ENCODE measurements around the gene ATP11A. TPM values are rescaled to one million over a fixed set of nuclear protein-coding genes. Genes with fewer than 3 reads are reported as not detected.

ATP11A gene
- total RNA-seq, 1 experiment from 2014 or later: 9.4 TPM

DNA sequence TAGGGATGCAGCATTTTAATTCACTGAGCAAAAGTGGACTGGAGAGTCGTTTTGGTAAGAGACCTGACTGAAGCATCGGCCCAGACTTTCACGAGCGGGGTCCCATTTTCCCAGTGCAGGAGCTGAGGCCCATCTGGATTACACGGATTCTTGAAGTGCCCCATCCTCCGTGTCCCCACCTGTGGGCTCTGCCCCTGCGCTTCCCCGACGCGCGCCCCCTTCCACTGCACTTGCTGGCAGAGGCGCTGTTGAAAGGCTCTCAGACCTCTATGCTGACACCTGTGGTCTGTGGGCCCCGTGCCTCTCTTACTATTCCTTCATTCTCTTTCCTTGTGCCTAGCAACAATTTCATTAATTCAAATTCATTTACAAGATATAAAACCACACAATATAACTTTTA lies 228.9 kb downstream of the ATP11A start:
- DNase-seq (ENCODE audit: low spot score): no peak
- peaks cover 2% of the 10 kb centered on the region for H3K27me3 ChIP-seq (replicated peaks; ENCODE audit: insufficient read depth, low read depth, low read length, poor library complexity)
- ChIA-PET CTCF (no interaction called here), POLR2A (ENCODE audit: low non-redundant PET) (no interaction called here)
- no peak overlapping the region for H3K27ac ChIP-seq (ENCODE audit: low read depth, low read length, poor library complexity, severe bottlenecking)
- H3K4me3 ChIP-seq (ENCODE audit: low read depth, low read length, poor library complexity, severe bottlenecking): no peak overlapping the region
- no TSS peak for BruUV-seq (replicated peaks)
- H3K36me3 ChIP-seq (ENCODE audit: insufficient read depth, low read length, poor library complexity, severe bottlenecking): no peaks in the 10 kb centered on the region
- no peaks in the 10 kb centered on the region for H3K4me1 ChIP-seq (ENCODE audit: insufficient read depth, low read length, poor library complexity, severe bottlenecking)
- intact Hi-C loops (cut with micrococcal nuclease; ENCODE audit: unreplicated experiment): no loop called here
- TF ChIP-seq, protein P1, sequence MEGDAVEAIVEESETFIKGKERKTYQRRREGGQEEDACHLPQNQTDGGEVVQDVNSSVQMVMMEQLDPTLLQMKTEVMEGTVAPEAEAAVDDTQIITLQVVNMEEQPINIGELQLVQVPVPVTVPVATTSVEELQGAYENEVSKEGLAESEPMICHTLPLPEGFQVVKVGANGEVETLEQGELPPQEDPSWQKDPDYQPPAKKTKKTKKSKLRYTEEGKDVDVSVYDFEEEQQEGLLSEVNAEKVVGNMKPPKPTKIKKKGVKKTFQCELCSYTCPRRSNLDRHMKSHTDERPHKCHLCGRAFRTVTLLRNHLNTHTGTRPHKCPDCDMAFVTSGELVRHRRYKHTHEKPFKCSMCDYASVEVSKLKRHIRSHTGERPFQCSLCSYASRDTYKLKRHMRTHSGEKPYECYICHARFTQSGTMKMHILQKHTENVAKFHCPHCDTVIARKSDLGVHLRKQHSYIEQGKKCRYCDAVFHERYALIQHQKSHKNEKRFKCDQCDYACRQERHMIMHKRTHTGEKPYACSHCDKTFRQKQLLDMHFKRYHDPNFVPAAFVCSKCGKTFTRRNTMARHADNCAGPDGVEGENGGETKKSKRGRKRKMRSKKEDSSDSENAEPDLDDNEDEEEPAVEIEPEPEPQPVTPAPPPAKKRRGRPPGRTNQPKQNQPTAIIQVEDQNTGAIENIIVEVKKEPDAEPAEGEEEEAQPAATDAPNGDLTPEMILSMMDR (conservative IDR thresholded peaks at IDR 0.05; ENCODE audit: low read depth, low read length): no peak
- no peak for TF ChIP-seq EZH2 (IDR thresholded peaks at IDR 0.05; ENCODE audit: borderline replicate concordance, low read depth, low read length, poor library complexity, severe bottlenecking)
- H3K9me3 ChIP-seq (ENCODE audit: low read depth, low read length, poor library complexity, severe bottlenecking): no peaks in the 10 kb centered on the region

DNA sequence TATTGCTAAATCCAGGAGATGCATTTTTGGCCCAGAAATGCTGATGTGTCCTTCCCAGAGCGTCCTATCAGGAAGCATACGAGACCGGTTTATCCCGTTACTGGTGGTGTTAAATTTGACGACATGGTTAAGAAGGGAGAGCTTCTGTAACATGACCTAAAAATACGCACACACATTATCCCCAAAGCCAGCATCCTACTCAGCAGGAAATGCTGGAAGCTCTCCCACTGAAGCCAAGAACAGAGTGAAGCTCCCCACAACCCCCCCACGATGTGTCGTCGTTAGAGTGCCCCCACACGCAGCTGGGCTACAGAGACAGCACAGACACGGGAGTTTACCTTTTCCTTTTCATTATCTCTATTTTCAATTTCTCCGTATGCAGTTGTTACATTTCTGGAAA lies 234.1 kb downstream of the ATP11A start:
- CTCF ChIA-PET: no interaction called here
- Histone ChIP-seq H3K27me3 (replicated peaks; ENCODE audit: insufficient read depth, low read depth, low read length, poor library complexity) (peaks cover 23% of the 10 kb centered on the region), H3K27ac (ENCODE audit: low read depth, low read length, poor library complexity, severe bottlenecking) (no peak overlapping the region), H3K9me3 (ENCODE audit: low read depth, low read length, poor library complexity, severe bottlenecking) (no peaks in the 10 kb centered on the region), H3K4me1 (ENCODE audit: insufficient read depth, low read length, poor library complexity, severe bottlenecking) (no peaks in the 10 kb centered on the region), H3K36me3 (ENCODE audit: insufficient read depth, low read length, poor library complexity, severe bottlenecking) (no peaks in the 10 kb centered on the region), H3K4me3 (ENCODE audit: low read depth, low read length, poor library complexity, severe bottlenecking) (no peak overlapping the region)
- DNase-seq (ENCODE audit: low spot score): no peak
- BruUV-seq (replicated peaks): no TSS peak
- TF ChIP-seq EZH2 (IDR thresholded peaks at IDR 0.05; ENCODE audit: borderline replicate concordance, low read depth, low read length, poor library complexity, severe bottlenecking): no peak
- TF ChIP-seq, protein P1 (conservative IDR thresholded peaks at IDR 0.05; ENCODE audit: low read depth, low read length): no peak
- intact Hi-C loops (cut with micrococcal nuclease; ENCODE audit: unreplicated experiment): no loop called here
- POLR2A ChIA-PET (ENCODE audit: low non-redundant PET): no interaction called here

DNA sequence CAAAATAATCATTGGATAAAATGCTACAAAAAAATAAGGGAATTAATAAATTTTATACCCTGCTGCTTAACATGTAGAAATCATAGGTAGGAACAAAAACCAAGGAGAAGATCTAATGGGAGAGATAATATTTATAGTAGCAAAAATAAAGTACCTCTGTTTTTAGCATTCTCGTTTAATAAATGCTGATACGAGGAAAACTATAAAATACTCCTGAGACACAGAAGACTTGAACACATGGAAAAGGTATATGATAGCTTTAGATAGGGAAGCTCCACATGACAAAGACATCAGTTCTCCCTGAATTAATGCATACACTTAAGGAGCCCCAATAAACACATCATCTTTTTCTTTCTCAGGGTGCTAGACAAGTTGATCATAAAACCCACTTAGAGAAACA lies 234.5 kb downstream of the ATP11A start:
- POLR2A ChIA-PET (ENCODE audit: low non-redundant PET): no interaction called here
- no TSS peak for BruUV-seq (replicated peaks)
- CTCF ChIA-PET: no interaction called here

More for the DNA sequence above, 234.5 kb downstream of the ATP11A start:
- Histone ChIP-seq H3K27me3 (replicated peaks; ENCODE audit: insufficient read depth, low read depth, low read length, poor library complexity) (peaks cover 27% of the 10 kb centered on the region), H3K4me1 (ENCODE audit: insufficient read depth, low read length, poor library complexity, severe bottlenecking) (peaks cover 3% of the 10 kb centered on the region), H3K36me3 (ENCODE audit: insufficient read depth, low read length, poor library complexity, severe bottlenecking) (no peaks in the 10 kb centered on the region), H3K4me3 (ENCODE audit: low read depth, low read length, poor library complexity, severe bottlenecking) (no peak overlapping the region), H3K27ac (ENCODE audit: low read depth, low read length, poor library complexity, severe bottlenecking) (no peak overlapping the region), H3K9me3 (ENCODE audit: low read depth, low read length, poor library complexity, severe bottlenecking) (no peaks in the 10 kb centered on the region)
- no peak for TF ChIP-seq EZH2 (IDR thresholded peaks at IDR 0.05; ENCODE audit: borderline replicate concordance, low read depth, low read length, poor library complexity, severe bottlenecking)
- TF ChIP-seq, protein P1 (conservative IDR thresholded peaks at IDR 0.05; ENCODE audit: low read depth, low read length): no peak
- intact Hi-C loops (cut with micrococcal nuclease; ENCODE audit: unreplicated experiment): no loop called here
- no peak for DNase-seq (ENCODE audit: low spot score)
